ENCODE measurements around the gene TACO1. TPM values are rescaled to one million over a fixed set of nuclear protein-coding genes. Genes with fewer than 3 reads are reported as not detected.
A peak's percentile ranks its signal among the peaks of the same experiment; 100 is the strongest.

The TACO1 gene
- total and polyA plus RNA-seq, 10 of the 15 experiments (the other 5 are each of a cell fraction or from before 2014, with no cell fraction given): 8.5 to 38.6 (median 27.0) TPM

- TF ChIP-seq PAX5 (IDR thresholded peaks at IDR 0.05; ENCODE audit: borderline replicate concordance, low read depth, low read length) (peak; percentile 67), IKZF1 (conservative IDR thresholded peaks at IDR 0.05) (peak; percentile 66), CBX5 (IDR thresholded peaks at IDR 0.05; ENCODE audit: low read depth) (no peak), PML (IDR thresholded peaks at IDR 0.05; ENCODE audit: low read length) (no peak), MYB (IDR thresholded peaks at IDR 0.05; ENCODE audit: borderline replicate concordance, low read depth, low read length) (no peak), PRDM15 (CRISPR knock-in tag; IDR thresholded peaks at IDR 0.05) (no peak), BCL11A (IDR thresholded peaks at IDR 0.05; ENCODE audit: low read depth, low read length) (no peak), TBL1XR1 (IDR thresholded peaks at IDR 0.05; ENCODE audit: low read depth, low read length) (no peak), ZBTB40 (IDR thresholded peaks at IDR 0.05; ENCODE audit: borderline replicate concordance) (no peak), SPI1 (IDR thresholded peaks at IDR 0.05; ENCODE audit: borderline replicate concordance, insufficient read depth, low read depth, low read length) (peak; percentile 93), ETV6 (conservative IDR thresholded peaks at IDR 0.05 in 1 of 2, IDR thresholded peaks at IDR 0.05 in 1 of 2; ENCODE audit: borderline replicate concordance in 1 of 2, low read depth in 1 of 2) (0 out of 4 replicates have a peak, but pooled peaks of 1 of the 2 experiments have one; percentile 41), ATF7 (IDR thresholded peaks at IDR 0.05; ENCODE audit: low read depth) (peak; percentile 84), MXI1 (IDR thresholded peaks at IDR 0.05; ENCODE audit: low read depth, low read length) (no peak), BACH1 (IDR thresholded peaks at IDR 0.05; ENCODE audit: borderline replicate concordance) (no peak)
- TF ChIP-seq, protein P1, sequence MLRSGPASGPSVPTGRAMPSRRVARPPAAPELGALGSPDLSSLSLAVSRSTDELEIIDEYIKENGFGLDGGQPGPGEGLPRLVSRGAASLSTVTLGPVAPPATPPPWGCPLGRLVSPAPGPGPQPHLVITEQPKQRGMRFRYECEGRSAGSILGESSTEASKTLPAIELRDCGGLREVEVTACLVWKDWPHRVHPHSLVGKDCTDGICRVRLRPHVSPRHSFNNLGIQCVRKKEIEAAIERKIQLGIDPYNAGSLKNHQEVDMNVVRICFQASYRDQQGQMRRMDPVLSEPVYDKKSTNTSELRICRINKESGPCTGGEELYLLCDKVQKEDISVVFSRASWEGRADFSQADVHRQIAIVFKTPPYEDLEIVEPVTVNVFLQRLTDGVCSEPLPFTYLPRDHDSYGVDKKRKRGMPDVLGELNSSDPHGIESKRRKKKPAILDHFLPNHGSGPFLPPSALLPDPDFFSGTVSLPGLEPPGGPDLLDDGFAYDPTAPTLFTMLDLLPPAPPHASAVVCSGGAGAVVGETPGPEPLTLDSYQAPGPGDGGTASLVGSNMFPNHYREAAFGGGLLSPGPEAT (IDR thresholded peaks at IDR 0.05; ENCODE audit: low read depth): peak; percentile 89
- TF ChIP-seq, protein P2, sequence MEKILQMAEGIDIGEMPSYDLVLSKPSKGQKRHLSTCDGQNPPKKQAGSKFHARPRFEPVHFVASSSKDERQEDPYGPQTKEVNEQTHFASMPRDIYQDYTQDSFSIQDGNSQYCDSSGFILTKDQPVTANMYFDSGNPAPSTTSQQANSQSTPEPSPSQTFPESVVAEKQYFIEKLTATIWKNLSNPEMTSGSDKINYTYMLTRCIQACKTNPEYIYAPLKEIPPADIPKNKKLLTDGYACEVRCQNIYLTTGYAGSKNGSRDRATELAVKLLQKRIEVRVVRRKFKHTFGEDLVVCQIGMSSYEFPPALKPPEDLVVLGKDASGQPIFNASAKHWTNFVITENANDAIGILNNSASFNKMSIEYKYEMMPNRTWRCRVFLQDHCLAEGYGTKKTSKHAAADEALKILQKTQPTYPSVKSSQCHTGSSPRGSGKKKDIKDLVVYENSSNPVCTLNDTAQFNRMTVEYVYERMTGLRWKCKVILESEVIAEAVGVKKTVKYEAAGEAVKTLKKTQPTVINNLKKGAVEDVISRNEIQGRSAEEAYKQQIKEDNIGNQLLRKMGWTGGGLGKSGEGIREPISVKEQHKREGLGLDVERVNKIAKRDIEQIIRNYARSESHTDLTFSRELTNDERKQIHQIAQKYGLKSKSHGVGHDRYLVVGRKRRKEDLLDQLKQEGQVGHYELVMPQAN (conservative IDR thresholded peaks at IDR 0.05): no peak
Measured at GRCh38 chr17:63646488-63646806, 45.8 kb downstream of the TACO1 start (continued).
